ENCODE data around the gene C15orf40.

DNA sequence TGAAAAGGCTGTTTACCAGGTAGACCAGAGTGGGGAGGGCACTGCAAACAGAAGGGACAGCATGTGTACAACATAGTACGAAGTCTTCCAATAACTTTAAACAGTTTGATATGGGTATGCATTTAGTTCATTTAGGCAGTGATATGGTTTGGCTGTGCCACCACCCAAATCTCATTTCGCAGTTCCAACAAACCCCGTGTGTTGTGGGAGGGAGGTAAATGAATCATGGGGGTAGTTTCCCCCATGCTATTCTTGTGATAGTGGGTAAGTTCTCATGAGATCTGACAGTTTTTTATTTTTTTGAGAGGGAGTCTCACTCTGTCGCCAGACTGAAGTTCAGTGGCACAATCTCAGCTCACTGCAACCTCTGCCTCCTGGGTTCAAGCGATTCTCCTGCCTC, 33.0 kb downstream of the C15orf40 start:
- TF ChIP-seq EP300 (IDR thresholded peaks at IDR 0.05), result no peak
- TF ChIP-seq, protein P1, sequence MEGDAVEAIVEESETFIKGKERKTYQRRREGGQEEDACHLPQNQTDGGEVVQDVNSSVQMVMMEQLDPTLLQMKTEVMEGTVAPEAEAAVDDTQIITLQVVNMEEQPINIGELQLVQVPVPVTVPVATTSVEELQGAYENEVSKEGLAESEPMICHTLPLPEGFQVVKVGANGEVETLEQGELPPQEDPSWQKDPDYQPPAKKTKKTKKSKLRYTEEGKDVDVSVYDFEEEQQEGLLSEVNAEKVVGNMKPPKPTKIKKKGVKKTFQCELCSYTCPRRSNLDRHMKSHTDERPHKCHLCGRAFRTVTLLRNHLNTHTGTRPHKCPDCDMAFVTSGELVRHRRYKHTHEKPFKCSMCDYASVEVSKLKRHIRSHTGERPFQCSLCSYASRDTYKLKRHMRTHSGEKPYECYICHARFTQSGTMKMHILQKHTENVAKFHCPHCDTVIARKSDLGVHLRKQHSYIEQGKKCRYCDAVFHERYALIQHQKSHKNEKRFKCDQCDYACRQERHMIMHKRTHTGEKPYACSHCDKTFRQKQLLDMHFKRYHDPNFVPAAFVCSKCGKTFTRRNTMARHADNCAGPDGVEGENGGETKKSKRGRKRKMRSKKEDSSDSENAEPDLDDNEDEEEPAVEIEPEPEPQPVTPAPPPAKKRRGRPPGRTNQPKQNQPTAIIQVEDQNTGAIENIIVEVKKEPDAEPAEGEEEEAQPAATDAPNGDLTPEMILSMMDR (IDR thresholded peaks at IDR 0.05), result no peak
- no peak for TF ChIP-seq POLR2A (IDR thresholded peaks at IDR 0.05)
- no peak for TF ChIP-seq POLR2AphosphoS5 (IDR thresholded peaks at IDR 0.05)
